Lower leg skin (tissue), 4 donors: Measurements from ENCODE around the gene HSPA6. TPM values are rescaled to one million over a fixed set of nuclear protein-coding genes. Genes with fewer than 3 reads are reported as not detected.

Experiments
- DNase-seq, 2 donors: peaks; one replicate each; pipeline ENCODE4 v3.0.0-alpha.2; 2019; ENCODE audit warnings: low spot score in 2 of 2
- H3K4me3 ChIP-seq: fragments of 200-600 bp; sonication (generic); 2 replicates; pipeline ENCODE4 v1.5.1; 2017; ENCODE audit warnings: mild to moderate bottlenecking, low read depth; ENCODE audit not compliant: poor library complexity, severe bottlenecking
- CTCF ChIP-seq, 3 donors: fragments of 450-650 bp; IDR thresholded peaks; one replicate each; pipeline ENCODE4 v1.5.1; 2016; ENCODE audit warnings: antibody characterized with exemption in 3 of 3, mild to moderate bottlenecking in 3 of 3, moderate library complexity in 2 of 3
- POLR2A ChIP-seq, 2 donors: fragments of 450-650 bp; IDR thresholded peaks; one replicate each; pipeline ENCODE4 v1.6.1; 2016 to 2017; ENCODE audit warnings: antibody characterized with exemption in 2 of 2, mild to moderate bottlenecking in 1 of 2, moderate library complexity in 1 of 2
- WGBS, 2 donors: methylation state at CpG; one replicate each; pipeline ENCODE4 v1.1.5; 2018; 5-methylcytosine and 5-hydroxymethylcytosine counted together
- intact Hi-C: fragments of 100-400 bp; cut with DNase I; formaldehyde crosslinking; loops from one replicate; pipeline ENCODE4 v1.15.0; 2023; ENCODE audit warnings: low total_unique reads
- total RNA-seq, 4 donors: library from RNA; depleted of rRNA; stranded (reverse); fragments of >200 nt; gene quantifications; one replicate each; pipeline ENCODE4 v1.1.0, GENCODE V29; 2016

HSPA6 gene
- total RNA-seq, 4 donors from 2014 or later = 2.0 to 5.0 (median 4.5) TPM

- 85 to 97% methylated on average over 3 of the region's 3 CpGs for WGBS, 2 donors
- TF ChIP-seq CTCF (IDR thresholded peaks at IDR 0.05) (no peak), POLR2A (IDR thresholded peaks at IDR 0.05) (no peak)
- intact Hi-C loops = loop anchor here (10.0 kb wide), 1 partner anchor 241 kb away; the partner anchor contains the start of gene FCRLB
These were observed 41.0 kb upstream of the HSPA6 start for GRCh38 chr1:161483361-161483760.

GRCh38 chr1:161484613-161485012, 39.7 kb upstream of the HSPA6 start:
- intact Hi-C loops = loop anchor here (10.0 kb wide), 1 partner anchor 240 kb away; the partner anchor contains the start of gene FCRLB
- TF ChIP-seq POLR2A (IDR thresholded peaks at IDR 0.05) (no peak), CTCF (IDR thresholded peaks at IDR 0.05) (no peak)
- no peak for DNase-seq
- H3K4me3 ChIP-seq = no peak overlapping the region
- WGBS, 2 donors = 79 to 84% methylated on average over 2 of the region's 2 CpGs

More at GRCh38 chr1:161483361-161483760, 41.0 kb upstream of the HSPA6 start:
- DNase-seq = no peak
- no peak overlapping the region for H3K4me3 ChIP-seq

GRCh38 chr1:161486806-161487741, 37.3 kb upstream of the HSPA6 start:
- TF ChIP-seq CTCF (IDR thresholded peaks at IDR 0.05) (no peak), POLR2A (IDR thresholded peaks at IDR 0.05) (no peak)
- no peak overlapping the region for H3K4me3 ChIP-seq
- peak in 1 of 2 donors; percentile 59 for DNase-seq
- 35 to 37% methylated on average over 8 of the region's 8 CpGs for WGBS, 2 donors
- intact Hi-C loops = loop anchor here (10.0 kb wide), 1 partner anchor 238 kb away; the partner anchor contains the start of gene FCRLB

- intact Hi-C loops = no loop called here
- TF ChIP-seq CTCF (IDR thresholded peaks at IDR 0.05) = no peak
- TF ChIP-seq POLR2A (IDR thresholded peaks at IDR 0.05) = no peak
- 43 to 51% methylated on average over 5 of the region's 5 CpGs for WGBS, 2 donors
- no peak overlapping the region for H3K4me3 ChIP-seq
- DNase-seq = no peak
These were observed 32.9 kb upstream of the HSPA6 start for GRCh38 chr1:161491472-161491871.

- intact Hi-C loops = no loop called here
- DNase-seq = no peak
- H3K4me3 ChIP-seq = no peak overlapping the region
- 73 to 80% methylated on average over 2 of the region's 2 CpGs for WGBS, 2 donors
- TF ChIP-seq POLR2A (IDR thresholded peaks at IDR 0.05) (no peak), CTCF (IDR thresholded peaks at IDR 0.05) (no peak)
These were observed 31.5 kb upstream of the HSPA6 start for GRCh38 chr1:161492827-161493226.
